C4-2B (cell line): ENCODE measurements around the gene PHOX2B.

ENCODE experiments used
- H3K27ac ChIP-seq: fragments of 450-650 bp; 2 replicates; pipeline ENCODE4 v1.5.1; 2017
- CTCF ChIP-seq: fragments of 450-650 bp; conservative IDR thresholded peaks from 2 replicates; pipeline ENCODE4 v1.5.1; 2017; ENCODE audit warnings: mild to moderate bottlenecking
- ZFX ChIP-seq: fragments of 450-650 bp; IDR thresholded peaks from 2 replicates; pipeline ENCODE4 v1.6.1; 2017

PHOX2B gene

GRCh38 chr4:41785665-41786064 is 37.1 kb upstream of the PHOX2B start:
- H3K27ac ChIP-seq: no peak overlapping the region
- TF ChIP-seq ZFX (no peak), CTCF (no peak)

- TF ChIP-seq ZFX: no peak
- TF ChIP-seq CTCF: no peak
Measured at GRCh38 chr4:41784191-41784979, 35.9 kb upstream of the PHOX2B start.

GRCh38 chr4:41776466-41776865 is 27.9 kb upstream of the PHOX2B start:
- no peak overlapping the region for H3K27ac ChIP-seq
- no peak for TF ChIP-seq ZFX
- TF ChIP-seq CTCF: no peak

More at GRCh38 chr4:41784191-41784979, 35.9 kb upstream of the PHOX2B start:
- H3K27ac ChIP-seq: no peak overlapping the region

GRCh38 chr4:41763729-41764128 is 15.2 kb upstream of the PHOX2B start:
- TF ChIP-seq ZFX (no peak), CTCF (peak; percentile 10; the same call in 1 of the 2 replicates)
- no peak overlapping the region for H3K27ac ChIP-seq

- no peak overlapping the region for H3K27ac ChIP-seq
- TF ChIP-seq CTCF: no peak
- no peak for TF ChIP-seq ZFX
Measured at GRCh38 chr4:41758884-41759283, 10.4 kb upstream of the PHOX2B start.

- H3K27ac ChIP-seq: no peak overlapping the region
- TF ChIP-seq CTCF (no peak), ZFX (no peak)
Measured at GRCh38 chr4:41757521-41758156, 9.1 kb upstream of the PHOX2B start.

- TF ChIP-seq ZFX (no peak), CTCF (no peak)
- no peak overlapping the region for H3K27ac ChIP-seq
Measured at GRCh38 chr4:41753942-41754341, 5.4 kb upstream of the PHOX2B start.
